ENCODE data around the gene CRYL1.

Gene CRYL1, protein sequence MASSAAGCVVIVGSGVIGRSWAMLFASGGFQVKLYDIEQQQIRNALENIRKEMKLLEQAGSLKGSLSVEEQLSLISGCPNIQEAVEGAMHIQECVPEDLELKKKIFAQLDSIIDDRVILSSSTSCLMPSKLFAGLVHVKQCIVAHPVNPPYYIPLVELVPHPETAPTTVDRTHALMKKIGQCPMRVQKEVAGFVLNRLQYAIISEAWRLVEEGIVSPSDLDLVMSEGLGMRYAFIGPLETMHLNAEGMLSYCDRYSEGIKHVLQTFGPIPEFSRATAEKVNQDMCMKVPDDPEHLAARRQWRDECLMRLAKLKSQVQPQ

DNA sequence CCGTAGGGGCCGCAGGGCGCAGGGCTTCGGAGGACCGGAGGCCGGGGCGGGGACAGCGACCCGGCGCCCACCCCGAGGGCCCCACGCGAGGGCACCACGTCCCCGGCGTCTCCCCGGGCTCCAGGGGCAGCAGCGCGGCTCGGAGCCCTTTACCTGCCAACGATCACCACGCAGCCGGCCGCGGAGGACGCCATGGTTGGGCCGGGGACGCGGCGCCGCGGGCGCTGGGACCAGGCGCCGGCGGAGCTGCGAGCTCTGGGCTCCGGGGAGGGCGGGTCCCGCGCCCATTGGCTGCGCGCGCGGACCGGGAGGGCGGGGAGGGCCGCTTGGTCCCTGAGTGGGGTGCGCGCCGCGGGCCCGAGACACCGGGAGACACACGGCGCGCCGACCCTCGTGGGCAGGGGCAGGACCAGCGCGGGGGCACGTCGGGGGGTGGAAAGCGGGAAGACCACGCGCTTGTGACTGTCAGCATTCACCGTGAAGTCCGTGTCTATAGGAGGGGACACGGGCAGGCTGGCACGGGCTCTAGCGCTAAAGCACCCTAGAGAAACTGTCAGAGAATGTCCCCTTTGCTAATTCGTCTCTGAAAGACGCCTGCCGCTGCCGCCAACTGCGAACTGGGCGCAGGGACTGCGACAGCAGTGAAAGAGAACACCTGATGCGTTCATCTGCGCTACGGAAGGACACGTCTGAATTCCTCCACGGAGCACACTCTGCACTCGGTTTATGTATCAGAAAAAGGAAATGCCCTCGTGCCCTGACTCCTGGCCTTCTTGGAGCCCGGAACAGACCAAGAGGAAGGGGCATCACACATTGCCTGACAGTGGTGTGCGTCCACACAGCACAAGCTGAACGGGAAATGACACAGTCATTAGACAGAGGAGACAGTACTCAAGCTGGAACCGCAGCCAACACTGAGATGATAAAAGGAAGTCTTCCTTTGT, at the start of gene CRYL1:
Gene CRYL1 (minus strand): TSS at position 257 of the 944 bp plus-strand sequence. CDS start 63 bp downstream, at position 194.
- DNase-seq = peak; percentile 23 to 57

DNA sequence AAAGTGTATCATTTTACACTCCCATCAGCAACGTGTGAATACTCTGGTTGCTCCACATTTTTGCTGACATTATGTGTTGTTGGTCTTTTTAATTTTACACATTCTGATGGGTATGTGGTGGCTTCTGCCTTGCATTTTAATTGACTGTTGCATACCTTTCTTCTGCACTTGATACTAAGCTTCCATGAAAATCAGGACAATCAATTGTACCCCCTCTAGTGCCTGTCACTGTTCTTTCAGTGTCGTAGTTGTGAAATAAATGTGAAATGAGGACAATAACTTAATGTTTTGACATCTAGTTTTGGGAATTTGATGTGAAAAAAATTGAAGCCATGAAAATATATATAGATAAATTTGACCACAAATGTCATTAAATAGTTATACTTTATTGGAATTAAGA, 48.0 kb upstream of the CRYL1 start:
- DNase-seq = no peak

DNA sequence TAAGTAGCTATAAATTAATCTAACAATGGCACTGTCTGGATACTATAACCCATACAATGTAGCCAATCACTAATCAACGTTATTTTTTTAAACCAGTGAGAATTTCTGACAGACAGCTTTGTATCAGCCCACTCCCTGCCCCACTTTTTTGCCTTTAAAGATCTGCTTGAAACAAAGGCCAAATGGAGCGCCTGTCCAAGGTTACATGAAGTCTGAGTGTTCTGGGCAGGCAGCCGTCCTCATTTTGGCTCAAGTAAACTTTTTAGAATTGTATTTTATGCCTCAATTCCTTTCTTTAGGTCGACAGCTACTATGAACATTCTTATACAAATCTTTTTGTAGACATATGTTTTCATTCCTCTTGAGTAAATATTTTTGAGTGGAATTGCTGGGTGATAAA, 47.5 kb upstream of the CRYL1 start:
- DNase-seq = no peak

DNA sequence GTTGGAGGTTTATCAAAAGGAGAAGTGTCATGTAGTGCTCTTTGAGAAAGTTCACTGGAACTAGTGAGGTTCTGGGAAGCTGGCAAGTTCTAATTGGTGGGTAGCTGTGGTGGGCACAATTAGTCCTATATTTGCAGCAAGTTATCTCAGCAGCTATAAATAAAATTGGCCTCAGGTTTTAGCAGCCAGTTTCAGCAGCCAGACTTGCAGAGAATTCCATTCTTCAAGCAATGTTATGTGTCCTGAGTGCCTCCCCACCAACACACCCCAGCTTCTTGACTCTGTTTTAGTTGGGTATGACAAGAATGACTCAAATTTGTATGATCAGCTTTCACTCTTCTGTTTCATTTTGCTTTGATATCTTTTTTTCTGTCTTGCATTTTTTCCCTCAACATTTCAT, 46.0 kb upstream of the CRYL1 start:
- no peak for DNase-seq

DNA sequence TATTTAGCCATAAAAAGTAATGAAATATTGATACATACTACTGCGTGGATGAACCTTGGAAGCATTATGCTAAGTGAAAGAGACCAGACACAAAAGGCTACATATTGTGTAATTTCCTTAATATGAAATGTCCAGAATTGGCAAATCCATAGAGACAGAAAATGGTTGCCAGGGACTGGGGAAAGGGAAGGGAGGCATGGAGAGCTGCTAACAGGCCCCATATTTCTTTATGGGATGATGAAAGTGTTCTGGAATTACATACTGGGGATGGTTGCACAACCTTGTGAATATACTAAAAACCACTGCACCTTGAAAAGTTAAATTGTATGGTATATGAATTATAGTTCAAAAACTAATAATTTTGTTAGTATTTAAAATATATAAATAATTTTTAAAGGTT, 44.9 kb upstream of the CRYL1 start:
- DNase-seq = no peak

DNA sequence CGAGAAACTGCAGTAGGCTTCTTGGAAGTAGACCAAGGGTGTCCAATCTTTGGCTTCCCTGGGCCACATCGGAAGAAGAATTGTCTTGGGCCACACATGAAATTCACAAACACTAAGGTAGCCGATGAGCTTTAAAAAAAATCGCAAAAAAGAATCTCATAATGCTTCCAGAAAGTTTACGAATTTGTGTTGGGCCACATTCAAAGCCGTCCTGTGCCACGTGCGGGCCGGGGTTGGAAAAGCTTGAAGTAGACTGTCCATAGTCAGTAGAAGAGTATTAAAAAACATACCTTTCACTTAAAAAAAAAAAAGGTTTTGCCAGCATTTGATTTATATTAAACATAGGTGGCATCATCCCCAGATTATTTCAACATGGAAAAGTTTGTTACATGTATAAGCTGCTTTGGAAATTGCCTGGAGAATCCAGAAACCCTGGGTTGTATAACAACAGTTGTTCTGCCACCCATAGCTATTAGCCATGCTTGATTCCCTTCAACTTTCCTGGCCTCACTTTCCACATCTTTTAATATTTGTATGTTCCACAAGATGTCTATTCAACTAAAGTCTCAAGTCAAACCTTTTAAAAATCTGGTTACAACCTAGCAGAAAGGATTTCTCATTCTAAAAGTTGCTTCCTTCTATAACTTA, 42.3 kb upstream of the CRYL1 start:
- DNase-seq = no peak

DNA sequence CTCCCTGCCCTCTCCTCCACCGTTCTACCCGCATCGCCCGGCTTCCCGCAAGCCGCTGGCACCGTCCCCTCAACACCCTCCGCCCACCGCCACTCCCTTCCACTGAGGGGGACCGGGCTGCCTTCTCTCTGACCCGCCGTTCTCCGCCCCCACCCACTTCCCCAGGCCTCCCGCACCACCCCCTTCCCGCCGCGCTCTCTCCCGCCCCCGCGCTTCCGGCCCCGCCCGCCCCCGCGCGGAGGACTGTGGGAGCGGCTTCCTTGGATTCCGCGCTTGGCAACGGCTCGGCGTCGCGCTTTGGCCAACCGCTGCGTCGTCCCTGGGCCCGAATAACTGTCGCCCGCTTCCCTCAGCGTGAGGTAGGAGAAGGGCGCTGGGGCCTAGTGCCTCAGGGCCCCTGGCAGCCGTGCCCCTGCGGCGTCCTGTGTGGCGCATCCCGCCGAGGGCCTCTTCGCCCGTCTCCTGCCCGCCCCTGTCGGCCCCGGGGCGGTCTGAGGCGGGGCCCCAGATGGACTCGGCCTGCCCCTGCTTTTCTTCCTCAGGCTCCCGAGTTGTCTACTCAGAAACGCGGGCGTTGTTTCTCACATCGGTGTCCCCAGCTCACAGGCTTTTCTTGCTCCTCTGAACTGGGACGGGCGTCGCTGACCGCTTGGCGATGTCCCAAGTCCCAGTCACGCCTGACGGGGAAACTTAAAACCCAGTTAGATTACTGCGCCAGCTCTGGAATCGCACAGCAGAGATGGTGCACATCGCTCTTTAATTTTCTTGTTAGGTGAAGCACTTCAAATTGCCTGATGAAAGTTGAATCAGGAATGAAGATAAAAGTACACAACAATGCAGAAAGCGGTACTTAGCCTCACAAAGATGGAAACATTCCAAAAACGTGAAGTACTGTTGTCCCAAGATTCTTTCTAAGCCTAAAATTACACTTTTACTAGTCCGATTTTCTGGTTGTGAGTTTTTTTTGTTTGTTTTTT, 41.5 kb upstream of the CRYL1 start, which contains the start of gene IFT88:
Gene IFT88 (plus strand): TSS at position 260 of the 977 bp plus-strand sequence. CDS start 7,229 bp downstream, outside the sequence.
- peak; percentile 70 to 86 for DNase-seq

DNA sequence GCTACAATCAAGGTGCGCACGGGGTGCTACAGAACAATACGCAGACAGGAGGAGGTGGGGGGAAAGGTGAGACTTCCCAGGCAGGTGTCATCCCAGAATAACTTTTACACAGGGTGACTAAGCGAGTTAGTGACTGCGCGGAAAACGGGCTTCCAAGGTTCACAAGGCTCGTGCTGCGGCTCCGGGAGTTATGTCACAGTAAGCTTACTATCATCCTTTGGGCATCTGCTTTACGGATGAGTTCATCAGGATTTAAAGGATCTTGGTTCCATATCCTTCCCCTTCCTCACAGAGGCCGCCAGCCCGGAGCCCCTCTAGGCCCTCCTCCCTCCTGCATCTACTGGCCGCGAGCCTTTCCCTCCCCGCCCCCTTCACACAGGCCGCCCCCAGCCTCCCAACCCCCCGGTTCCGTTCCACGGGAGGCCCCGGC, 40.8 kb upstream of the CRYL1 start:
- peak; percentile 25 to 70 for DNase-seq

DNA sequence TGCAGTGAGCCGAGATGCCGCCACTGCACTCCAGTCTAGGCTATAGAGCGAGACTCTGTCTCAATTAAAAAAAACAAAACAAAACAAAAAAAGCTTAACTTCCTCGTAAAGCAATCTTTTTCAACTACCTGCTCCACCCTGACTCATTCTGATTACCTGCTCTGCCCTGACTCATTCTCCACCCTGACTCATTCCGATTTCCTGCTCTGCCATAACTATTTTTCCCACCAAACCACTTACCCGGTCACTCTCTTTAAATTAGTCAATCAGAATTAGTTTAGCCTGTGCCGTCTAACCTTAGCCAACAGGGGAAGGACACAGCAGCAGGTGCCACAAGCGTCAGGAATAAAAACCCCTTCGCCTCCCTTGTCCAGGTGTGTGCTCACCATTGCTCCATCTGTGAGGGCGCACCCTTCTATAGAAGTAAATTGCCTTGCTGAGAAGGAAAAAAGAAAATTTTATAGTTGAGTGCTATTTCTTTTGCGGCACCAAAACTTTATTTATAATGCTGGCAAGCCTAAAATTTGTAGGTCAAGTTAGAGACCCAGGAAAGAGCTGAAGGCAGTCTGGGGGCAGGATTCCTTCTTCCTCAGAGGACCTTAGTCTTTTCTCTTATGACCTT, 39.6 kb upstream of the CRYL1 start:
- DNase-seq = no peak

DNA sequence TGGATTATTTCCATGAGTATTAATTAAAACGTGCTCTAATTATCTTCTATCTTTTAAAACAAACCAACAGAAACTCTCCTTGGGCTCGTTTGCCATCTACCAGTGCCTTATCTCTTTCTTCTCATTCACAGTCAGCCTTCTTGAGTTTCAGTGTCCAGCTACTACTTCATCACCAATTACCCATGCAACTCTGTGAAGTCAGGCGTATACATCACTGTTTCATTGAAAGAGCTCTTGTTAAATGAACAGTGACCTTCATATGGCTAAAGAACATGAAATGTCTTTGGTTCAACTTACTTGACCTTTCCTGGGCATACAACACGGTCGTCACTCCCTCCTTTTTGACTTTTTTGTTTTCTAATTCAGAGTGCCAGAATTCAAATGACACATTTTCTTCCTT, 36.1 kb upstream of the CRYL1 start:
- DNase-seq = no peak

DNA sequence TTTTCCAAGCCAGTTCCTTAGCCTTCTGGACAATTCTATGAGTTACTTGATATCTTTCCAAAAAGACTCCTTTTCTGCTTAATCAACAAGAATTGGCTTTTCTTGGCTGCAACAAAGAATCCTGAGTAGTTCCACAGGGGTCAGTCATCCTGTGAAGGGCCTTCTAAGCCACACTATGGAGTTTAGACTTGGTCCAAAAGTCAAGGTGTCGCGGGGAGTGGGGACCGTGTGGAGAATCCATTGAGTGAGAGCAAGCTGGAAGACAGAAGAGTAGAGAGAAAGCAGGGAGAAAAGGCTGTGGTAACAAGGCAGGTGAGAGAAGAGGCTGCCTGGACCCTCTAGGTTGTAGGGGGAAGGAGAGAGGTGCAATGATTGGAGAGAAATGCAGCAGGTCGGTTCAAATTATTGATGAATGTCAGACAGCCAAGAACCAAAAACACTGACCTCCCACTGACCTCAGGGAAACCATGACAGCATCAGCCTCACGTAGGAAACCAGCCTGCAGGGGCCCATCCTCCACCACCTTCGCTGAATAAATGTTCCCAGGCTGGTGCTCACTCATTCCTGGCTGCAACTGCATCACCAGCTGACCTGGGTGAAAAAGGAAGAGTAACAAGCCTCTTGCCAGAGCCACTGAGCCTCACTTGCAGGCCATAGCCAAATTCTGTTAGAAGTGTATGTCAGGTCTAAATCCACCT, 34.2 kb upstream of the CRYL1 start:
- DNase-seq = no peak

DNA sequence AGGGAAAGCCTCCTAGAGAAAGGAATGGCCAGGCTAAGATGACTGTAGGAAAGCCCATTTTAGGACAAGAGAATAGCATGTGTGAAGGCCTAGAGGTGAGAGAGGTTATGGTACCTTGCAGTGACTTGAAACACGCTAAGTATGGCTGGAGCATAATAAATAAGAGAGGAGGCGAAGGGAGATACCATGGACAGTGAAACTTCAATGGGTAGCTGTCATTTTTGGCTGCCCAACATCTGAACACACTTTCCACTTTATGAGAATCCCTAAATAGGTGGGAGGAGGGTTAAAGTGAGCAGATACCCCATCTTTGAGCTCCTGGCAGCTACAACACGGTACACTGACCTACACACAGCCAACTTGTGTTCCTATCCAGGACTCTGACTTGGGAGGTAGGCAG, 33.3 kb upstream of the CRYL1 start:
- DNase-seq = no peak

DNA sequence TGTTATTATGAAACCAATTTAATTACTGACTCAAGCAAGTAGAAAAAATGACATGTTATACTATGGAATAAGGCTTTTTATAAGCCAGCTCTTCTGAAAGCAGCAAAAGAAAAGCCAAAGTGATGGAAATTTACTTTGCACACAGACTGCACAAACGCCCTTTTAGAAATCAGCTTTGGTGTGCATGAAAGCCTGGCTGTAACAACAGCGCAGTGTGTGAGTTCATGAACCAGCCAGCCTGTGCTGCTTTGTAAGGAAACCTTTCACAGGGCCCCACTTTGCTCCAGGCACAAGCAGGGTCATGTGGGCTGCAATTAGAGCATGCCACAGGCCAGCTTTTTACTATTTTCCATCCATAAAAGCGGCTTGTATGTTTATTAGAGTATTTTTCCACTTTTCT, 27.7 kb upstream of the CRYL1 start:
- DNase-seq = no peak

DNA sequence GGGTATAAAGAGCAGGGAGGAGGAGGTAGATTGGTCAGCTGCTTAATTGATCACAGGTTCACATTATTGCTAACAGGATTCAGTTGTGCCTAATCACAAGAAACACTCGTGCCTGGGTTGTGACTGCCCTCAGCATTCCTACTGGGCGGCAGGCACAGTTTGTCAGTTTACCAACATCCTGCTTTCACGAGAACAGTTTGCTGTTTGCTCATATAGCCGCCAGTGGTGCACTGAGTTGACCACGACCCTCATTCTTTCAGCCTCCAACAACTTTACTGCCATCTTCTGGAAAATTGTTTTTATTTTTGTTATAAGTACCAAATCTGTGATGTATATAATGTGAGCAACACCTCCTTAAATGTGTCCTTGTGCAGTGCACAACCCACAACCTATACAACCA, 25.1 kb upstream of the CRYL1 start:
- no peak for DNase-seq

DNA sequence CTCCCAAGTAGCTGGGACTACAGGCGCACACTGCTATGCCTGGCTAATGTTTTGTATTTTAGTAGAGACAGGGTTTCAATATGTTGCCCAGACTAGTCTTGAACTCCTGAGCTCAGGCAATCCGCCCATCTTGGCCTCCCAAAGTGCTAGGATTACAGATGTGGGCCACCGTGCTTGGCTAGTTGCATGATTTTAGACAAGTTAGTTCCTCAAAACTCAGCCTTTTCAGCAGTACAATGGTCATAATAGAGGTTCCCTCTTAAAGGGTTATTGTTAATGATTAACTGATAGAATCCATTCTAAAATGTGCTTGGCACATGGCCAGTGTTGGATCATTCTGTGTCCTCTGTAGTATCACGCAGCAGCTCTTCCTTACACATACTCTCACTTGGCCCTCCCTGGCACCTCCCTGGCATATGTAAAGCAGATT, 21.8 kb upstream of the CRYL1 start:
- no peak for DNase-seq

DNA sequence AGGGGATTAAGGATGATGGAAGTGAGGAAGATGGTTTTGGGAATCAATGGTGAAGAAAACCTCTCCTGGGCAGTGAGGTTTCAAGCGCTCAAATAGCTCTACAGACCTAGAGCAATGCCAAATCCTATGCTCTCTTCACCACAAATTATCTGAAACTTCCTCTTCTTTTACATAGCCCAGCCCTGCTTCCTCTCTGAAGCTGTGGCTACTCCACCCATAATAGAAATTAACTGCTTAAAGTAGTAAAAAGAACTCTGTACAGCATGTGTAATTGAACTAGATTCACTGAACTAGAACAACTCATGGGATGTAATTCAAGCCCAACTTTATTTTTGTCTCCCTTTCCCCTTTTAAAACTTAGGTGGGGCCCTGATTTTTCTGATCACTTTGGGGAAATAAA, 20.9 kb upstream of the CRYL1 start:
- DNase-seq = no peak

DNA sequence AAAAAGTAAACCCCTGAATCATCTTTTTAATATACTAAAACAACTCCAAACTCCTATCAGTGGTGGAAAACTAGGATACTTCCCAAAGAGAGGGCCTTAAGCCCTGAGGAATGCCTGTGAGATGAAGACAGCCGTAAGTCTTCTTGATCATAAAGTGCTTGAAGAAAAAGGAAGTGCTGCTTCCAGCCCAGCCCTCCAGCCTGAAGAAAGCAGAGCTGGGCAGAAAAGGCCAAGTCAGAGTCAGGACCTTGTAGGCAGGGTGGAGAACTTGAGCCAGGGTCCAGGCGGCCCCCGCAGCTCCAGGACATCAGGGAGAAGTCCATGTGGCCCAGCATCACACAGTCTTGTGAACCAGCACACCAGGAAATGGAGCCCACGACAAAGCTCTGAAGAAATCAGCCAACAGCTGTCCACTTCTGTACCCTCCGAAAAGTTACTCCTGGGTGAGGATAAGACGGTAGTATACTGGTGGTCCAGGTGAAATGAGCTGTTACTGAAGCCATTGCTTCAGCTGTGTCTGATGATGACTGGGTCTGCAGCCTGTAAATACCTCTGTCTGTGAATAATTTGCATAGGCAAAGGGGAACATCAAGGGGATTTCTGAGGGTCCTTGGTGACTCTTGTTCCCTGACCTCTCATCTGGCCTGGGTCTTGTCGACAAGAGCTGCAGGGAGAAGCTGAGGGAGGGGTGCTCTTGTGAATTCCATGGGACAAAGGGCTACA, 18.7 kb upstream of the CRYL1 start:
- no peak for DNase-seq

DNA sequence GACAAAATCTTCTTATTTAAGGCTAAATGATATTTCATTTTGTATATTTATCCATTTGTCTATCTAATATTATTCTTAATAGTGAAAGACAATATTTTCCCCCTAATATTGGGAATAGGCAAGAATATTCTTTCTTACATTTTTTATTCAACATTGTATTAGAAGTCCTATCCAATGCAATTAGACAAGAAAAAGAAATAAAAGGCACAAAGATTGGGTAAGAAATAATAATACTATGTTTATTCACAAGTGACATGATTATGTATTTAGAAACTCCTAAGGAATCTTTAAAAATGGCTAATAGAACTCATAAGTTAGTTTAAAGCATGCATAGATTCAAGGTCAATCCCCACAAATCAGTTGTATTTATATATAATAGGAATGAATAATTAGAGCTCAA, 11.3 kb upstream of the CRYL1 start:
- no peak for DNase-seq

DNA sequence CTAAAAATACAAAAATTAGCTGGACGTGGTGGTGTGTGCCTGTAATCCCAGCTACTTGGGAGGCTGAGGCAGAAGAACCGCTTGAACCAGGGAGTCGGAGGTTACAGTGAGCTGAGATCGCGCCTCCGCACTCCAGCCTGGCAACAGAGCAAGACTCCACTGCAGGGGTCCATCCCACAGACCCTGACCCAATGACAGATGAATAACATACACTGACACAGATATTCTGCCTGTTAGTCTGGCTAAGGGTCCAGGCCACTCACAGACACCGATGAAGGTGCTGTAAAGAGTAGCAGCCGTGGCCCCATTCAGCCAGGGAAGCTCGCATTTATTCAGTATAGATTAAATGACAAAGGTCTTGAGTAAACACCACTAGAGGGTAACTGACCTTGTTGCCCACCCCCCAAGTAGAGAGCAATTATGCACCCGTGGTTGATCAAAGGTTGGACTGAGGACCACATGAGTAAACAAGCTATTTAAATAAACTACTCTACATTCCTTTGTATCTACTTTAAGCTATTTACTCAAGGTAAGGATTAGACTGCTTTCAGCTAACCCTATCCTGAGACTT, 8.5 kb upstream of the CRYL1 start:
- DNase-seq = no peak

DNA sequence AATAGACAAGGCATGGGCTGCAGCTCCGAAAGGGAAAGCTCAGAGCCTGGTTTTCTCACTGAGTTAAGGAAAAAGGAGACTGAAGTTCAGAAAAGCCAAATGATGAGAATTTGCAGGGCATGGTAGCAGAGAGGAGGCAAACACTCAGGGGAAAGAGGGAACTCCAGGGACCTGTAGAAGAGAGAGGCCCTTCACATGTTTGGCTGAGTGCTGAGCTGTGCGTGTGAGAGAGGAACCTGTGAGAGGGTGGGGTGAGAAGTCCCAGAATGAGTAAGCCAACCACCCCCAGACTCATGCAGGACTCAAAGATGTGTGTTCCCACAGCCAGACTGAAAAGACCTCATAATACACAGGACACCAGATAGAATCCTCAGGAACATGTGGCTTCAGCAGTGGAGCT, 2.8 kb upstream of the CRYL1 start:
- no peak for DNase-seq
